LNCaP clone FGC (cell line): ENCODE measurements around the gene DMAC1.

ENCODE experiments used
- DNase-seq: peaks from one replicate; pipeline ENCODE4 v3.0.0-alpha.2; 2011; ENCODE audit warnings: low read depth
- H3K4me3 ChIP-seq: 2 replicates; pipeline ENCODE4 v1.5.1; 2011; ENCODE audit warnings: mild to moderate bottlenecking, low read depth, low read length, control low read depth
- CTCF ChIP-seq: IDR thresholded peaks from 2 replicates; pipeline ENCODE4 v1.5.1; 2012; ENCODE audit warnings: mild to moderate bottlenecking; ENCODE audit not compliant: control insufficient read depth, insufficient read depth; ENCODE audit errors: extremely low read depth

Gene DMAC1

DNA sequence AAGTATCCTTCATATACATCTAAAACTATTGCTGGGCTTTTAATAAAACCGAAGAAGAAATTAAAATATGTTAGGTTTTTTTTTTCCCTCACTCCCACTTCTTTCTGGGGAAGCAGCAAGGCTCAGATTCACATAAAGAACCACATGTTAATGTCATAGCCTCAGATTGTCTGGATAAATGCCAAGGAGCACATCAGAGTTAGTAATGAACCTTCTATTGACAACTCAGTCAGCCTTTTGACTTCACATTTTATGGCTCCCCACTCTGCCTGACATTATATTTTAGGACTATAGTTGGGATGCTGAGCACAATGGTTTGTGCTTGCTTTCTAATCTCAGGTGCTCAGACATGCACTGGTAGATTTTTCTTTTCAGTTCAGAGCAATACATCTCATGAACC is 21.8 kb downstream of the DMAC1 start:
- no peak for TF ChIP-seq CTCF
- H3K4me3 ChIP-seq, result no peak overlapping the region
- DNase-seq, result no peak

GRCh38 chr9:7770111-7770510 is 29.5 kb downstream of the DMAC1 start:
- no peak for TF ChIP-seq CTCF
- H3K4me3 ChIP-seq, result no peak overlapping the region
- no peak for DNase-seq

- DNase-seq, result no peak
- H3K4me3 ChIP-seq, result no peak overlapping the region
- no peak for TF ChIP-seq CTCF
These were observed 37.0 kb downstream of the DMAC1 start for GRCh38 chr9:7762600-7762999.

- no peak for DNase-seq
- TF ChIP-seq CTCF, result no peak
- no peak overlapping the region for H3K4me3 ChIP-seq
These were observed 39.6 kb downstream of the DMAC1 start for GRCh38 chr9:7760014-7760415.

GRCh38 chr9:7756088-7756487 is 43.5 kb downstream of the DMAC1 start:
- no peak for TF ChIP-seq CTCF
- H3K4me3 ChIP-seq, result no peak overlapping the region
- no peak for DNase-seq

DNA sequence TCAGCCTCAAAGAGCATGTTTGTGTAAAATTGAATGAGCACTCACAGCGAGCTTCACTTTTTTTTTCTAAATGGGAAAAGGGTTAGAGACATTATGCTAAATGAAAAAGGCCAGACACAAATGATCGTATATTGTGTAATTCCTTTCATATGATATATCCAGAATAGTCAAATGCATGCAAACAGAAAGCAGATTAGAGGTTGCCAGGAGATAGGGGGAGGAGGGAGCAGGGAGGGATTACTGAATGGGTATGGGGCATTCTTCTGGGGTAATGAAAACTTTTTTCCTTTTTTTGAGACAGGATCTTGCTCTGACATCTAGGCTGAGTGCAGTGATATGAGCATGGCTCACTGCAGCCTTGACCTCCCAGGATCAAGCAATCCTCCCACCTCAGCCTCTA is 47.1 kb downstream of the DMAC1 start:
- no peak for TF ChIP-seq CTCF

More for the DNA sequence above, 47.1 kb downstream of the DMAC1 start:
- H3K4me3 ChIP-seq, result no peak overlapping the region
- no peak for DNase-seq
